Measurements from ENCODE around the gene CAB39. TPM values are rescaled to one million over a fixed set of nuclear protein-coding genes. Genes with fewer than 3 reads are reported as not detected.
A peak's percentile ranks its signal among the peaks of the same experiment; 100 is the strongest.

Gene CAB39
- polyA plus RNA-seq, 3 donors = 33.1 to 53.8 (median 38.3) TPM

DNA sequence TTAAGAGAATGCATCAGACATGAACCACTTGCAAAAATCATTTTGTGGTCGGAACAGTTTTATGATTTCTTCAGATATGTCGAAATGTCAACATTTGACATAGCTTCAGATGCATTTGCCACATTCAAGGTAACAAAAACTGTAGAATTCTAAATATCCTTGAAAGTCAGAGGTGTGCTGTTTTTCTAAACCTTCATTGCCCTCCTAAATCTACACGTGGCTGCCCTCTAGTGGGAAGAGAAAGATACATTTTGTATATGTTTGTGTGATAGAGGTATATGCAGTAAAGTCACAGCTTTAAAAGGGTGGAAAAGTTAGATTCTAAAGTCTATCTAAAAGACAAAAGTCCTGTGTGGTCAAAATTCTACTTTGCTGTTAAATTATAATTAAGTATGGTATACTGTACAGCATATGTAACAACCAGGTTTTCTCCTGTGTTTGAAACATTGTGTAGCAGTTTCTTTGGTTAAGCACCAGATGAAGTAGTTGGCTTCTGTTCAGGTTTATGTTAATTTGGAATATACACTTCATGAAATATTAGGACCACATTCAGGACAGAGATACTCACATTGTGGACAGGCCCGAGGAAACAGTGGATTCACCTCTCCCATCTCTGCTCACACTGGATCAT is 86.2 kb downstream of the CAB39 start:
- Histone ChIP-seq H3K36me3 (replicated peaks in 1 of 2; ENCODE audit: control insufficient read depth in 1 of 2, insufficient read depth in 2 of 2, low read length in 2 of 2) (peaks cover 28 to 44% of the 10 kb centered on the region in 2 donors), H3K79me2 (ENCODE audit: insufficient read depth, low read length) (peaks cover 47% of the 10 kb centered on the region)
- WGBS (ENCODE audit: insufficient coverage) = 71% methylated on average over 2 of the region's 4 CpGs

DNA sequence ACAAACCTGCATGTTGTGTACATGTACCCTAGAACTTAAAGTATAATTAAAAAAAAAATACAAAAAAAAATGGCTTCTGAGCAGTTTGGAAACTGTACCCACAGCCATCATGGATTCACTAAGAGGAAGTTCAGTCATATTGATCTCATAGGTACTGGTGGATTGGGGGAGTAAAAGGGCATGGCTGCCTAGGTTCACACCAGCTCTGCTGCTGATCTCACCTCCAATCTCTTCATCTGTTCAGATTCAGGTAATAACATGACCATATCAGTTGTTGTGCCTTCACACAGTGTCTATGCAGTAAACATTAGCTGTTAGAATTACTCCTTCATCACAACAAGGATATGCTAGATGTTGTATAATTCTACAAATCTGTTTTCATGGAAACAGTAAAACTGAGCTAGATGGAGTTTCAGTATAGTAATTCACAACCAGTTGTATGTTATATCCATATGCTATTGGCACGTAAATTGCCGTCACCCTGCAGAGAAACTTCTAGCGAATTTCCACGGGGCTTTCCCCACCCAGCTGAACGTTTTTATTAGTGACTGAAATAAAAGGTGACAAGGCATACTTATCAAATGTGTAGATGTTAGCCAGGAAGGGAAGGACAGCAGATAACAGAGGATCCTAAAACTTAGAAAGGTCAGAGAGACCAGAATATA is 92.8 kb downstream of the CAB39 start:
- H3K4me2 ChIP-seq (replicated peaks; ENCODE audit: extremely low read depth, low read length, poor library complexity, severe bottlenecking) = no peak overlapping the region
- H3K79me2 ChIP-seq (ENCODE audit: insufficient read depth, low read length) = peaks cover 4% of the 10 kb centered on the region
- H3K4me1 ChIP-seq (ENCODE audit: control insufficient read depth in 1 of 2, insufficient read depth in 2 of 2, low read length in 2 of 2) = no peaks in the 10 kb centered on the region
- no peaks in the 10 kb centered on the region for H3K27me3 ChIP-seq (ENCODE audit: control insufficient read depth in 2 of 2, insufficient read depth in 2 of 2, low read length in 2 of 2)
- intact Hi-C loops (cut with micrococcal nuclease) = no loop called here
- peaks cover 68% of the 10 kb centered on the region for H4K20me1 ChIP-seq (ENCODE audit: insufficient read depth, low read length)
- no peak overlapping the region for H3K27ac ChIP-seq (ENCODE audit: low read depth in 1 of 2, low read length in 2 of 2)
- Mint-ChIP-seq H3K9me3 (peaks cover 0 to 3% (median 0%) of the 10 kb centered on the region in 7 donors), H3K36me3 (peaks cover 58 to 75% of the 10 kb centered on the region in 2 donors), H3K27me3 (ENCODE audit: low read depth in 3 of 3) (peaks cover 0 to 1% (median 0%) of the 10 kb centered on the region in 3 donors), H3K27ac (peak overlapping the region in 1 of 7 donors; percentile 1), H3K4me1 (peaks cover 5% of the 10 kb centered on the region), H3K4me3 (no peak overlapping the region)
- no peak overlapping the region for H2AFZ ChIP-seq (ENCODE audit: insufficient read depth, low read depth, low read length, poor library complexity, severe bottlenecking)
- TF ChIP-seq, protein P1, sequence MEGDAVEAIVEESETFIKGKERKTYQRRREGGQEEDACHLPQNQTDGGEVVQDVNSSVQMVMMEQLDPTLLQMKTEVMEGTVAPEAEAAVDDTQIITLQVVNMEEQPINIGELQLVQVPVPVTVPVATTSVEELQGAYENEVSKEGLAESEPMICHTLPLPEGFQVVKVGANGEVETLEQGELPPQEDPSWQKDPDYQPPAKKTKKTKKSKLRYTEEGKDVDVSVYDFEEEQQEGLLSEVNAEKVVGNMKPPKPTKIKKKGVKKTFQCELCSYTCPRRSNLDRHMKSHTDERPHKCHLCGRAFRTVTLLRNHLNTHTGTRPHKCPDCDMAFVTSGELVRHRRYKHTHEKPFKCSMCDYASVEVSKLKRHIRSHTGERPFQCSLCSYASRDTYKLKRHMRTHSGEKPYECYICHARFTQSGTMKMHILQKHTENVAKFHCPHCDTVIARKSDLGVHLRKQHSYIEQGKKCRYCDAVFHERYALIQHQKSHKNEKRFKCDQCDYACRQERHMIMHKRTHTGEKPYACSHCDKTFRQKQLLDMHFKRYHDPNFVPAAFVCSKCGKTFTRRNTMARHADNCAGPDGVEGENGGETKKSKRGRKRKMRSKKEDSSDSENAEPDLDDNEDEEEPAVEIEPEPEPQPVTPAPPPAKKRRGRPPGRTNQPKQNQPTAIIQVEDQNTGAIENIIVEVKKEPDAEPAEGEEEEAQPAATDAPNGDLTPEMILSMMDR (IDR thresholded peaks at IDR 0.05) = no peak
- WGBS (ENCODE audit: insufficient coverage) = no CpG with 5 or more reads among the region's 5 CpGs
- no peak for DNase-seq
- no peaks in the 10 kb centered on the region for H3K9me3 ChIP-seq (replicated peaks in 1 of 2; ENCODE audit: control insufficient read depth in 1 of 2, insufficient read depth in 1 of 2, low read length in 2 of 2)
- no peak overlapping the region for H3K4me3 ChIP-seq (replicated peaks in 1 of 3; ENCODE audit: low read depth in 2 of 3, low read length in 3 of 3)
- no peak overlapping the region for H3K9ac ChIP-seq (ENCODE audit: insufficient read depth, low read length, poor library complexity, severe bottlenecking)
- H3K36me3 ChIP-seq (replicated peaks in 1 of 2; ENCODE audit: control insufficient read depth in 1 of 2, insufficient read depth in 2 of 2, low read length in 2 of 2) = peaks cover 26 to 59% of the 10 kb centered on the region in 2 donors

More for the DNA sequence above, 86.2 kb downstream of the CAB39 start:
- peaks cover 27% of the 10 kb centered on the region for H3K4me1 Mint-ChIP-seq
- H3K9me3 Mint-ChIP-seq = peaks cover 0 to 3% (median 0%) of the 10 kb centered on the region in 7 donors
- no peaks in the 10 kb centered on the region for H3K9me3 ChIP-seq (replicated peaks in 1 of 2; ENCODE audit: control insufficient read depth in 1 of 2, insufficient read depth in 1 of 2, low read length in 2 of 2)
- intact Hi-C loops (cut with micrococcal nuclease) = loop anchor here (5.0 to 10.0 kb wide), 2 partner anchors 134 to 387 kb away; no protein-coding TSS in a partner anchor
- H3K4me2 ChIP-seq (replicated peaks; ENCODE audit: extremely low read depth, low read length, poor library complexity, severe bottlenecking) = no peak overlapping the region
- H3K4me1 ChIP-seq (ENCODE audit: control insufficient read depth in 1 of 2, insufficient read depth in 2 of 2, low read length in 2 of 2) = peaks cover 43 to 48% of the 10 kb centered on the region in 2 donors
- H3K9ac ChIP-seq (ENCODE audit: insufficient read depth, low read length, poor library complexity, severe bottlenecking) = no peak overlapping the region
- no peaks in the 10 kb centered on the region for H3K27me3 ChIP-seq (ENCODE audit: control insufficient read depth in 2 of 2, insufficient read depth in 2 of 2, low read length in 2 of 2)
- H2AFZ ChIP-seq (ENCODE audit: insufficient read depth, low read depth, low read length, poor library complexity, severe bottlenecking) = no peak overlapping the region
- H3K4me3 Mint-ChIP-seq = no peak overlapping the region
- H3K27ac Mint-ChIP-seq = peak overlapping the region in 1 of 7 donors; percentile 21
- no peak overlapping the region for H3K4me3 ChIP-seq (replicated peaks in 1 of 3; ENCODE audit: low read depth in 2 of 3, low read length in 3 of 3)
- peaks cover 71% of the 10 kb centered on the region for H4K20me1 ChIP-seq (ENCODE audit: insufficient read depth, low read length)
- H3K27ac ChIP-seq (ENCODE audit: low read depth in 1 of 2, low read length in 2 of 2) = peak overlapping the region in 1 of 2 donors; percentile 98
- TF ChIP-seq, protein P1 (IDR thresholded peaks at IDR 0.05) = peak; percentile 80
- H3K36me3 Mint-ChIP-seq = peaks cover 48 to 52% of the 10 kb centered on the region in 2 donors
- DNase-seq = peak; percentile 30 to 53 (median 44)
- H3K27me3 Mint-ChIP-seq (ENCODE audit: low read depth in 3 of 3) = peaks cover 0 to under 1% (median 0%) of the 10 kb centered on the region in 3 donors
